HG03460 (cell line): ENCODE measurements around the gene FARP1.
"Not testable (repeated sequence)": the region's sequence is repeated elsewhere in the genome, so short reads cannot be mapped to it uniquely, and the experiment has no call there.

Experiments used
- ATAC-seq: cut with Tn5 transposase; IDR thresholded peaks from one replicate; pipeline ENCODE4 v1.9.1; 2021; ENCODE audit not compliant: unreplicated experiment

Gene FARP1

DNA sequence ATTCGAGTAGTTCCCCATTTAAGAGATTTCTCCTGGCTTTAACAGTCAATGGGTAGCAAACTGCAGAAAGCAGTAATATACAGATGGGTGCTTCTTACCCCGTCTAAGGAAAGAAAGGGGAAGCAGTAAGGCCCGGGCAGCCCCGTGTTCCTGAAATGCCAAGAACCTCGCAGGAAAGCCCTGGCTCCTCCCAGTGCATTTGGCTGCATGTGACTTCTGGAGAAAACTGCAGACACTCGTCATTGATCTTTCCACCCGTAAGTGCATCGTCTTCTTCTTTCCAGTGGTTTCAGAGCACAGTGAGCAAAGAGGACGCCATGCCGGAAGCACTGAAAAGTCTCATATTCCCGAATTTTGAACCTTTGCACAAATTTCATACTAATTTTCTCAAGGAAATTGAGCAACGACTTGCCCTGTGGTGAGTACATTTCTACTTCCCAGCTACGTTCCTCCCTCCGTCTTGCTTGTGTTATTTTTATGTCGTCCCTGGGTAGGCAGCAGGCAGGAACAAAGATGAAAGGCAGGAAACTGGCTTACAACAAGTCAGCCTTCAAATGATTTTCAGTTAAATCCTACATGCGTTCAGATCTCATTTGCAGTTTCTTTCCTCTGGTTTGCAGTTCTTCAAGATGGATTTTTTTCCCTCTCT lies 268.8 kb downstream of the FARP1 start:
- no peak for ATAC-seq

DNA sequence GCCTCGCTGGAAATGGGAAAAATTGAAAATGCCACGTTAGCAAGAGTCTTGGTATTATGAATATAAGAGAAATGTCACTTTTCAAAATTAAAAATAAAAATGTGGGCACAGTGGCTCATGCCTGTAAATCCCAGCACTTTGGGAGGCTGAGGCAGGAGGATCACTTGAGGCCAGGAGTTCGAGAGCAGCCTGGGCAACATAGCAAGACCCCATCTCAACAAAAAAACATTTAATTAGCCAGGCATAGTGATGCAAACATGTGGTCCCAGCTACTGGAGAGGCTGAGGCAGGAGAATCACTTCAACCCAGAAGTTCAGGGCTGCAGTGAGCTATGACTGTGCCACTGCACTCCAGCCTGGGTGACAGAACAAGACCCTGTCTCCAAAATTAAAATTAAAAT lies 270.4 kb downstream of the FARP1 start:
- not testable (repeated sequence) for ATAC-seq

GRCh38 chr13:98413796-98414195 lies 270.9 kb downstream of the FARP1 start:
- no peak for ATAC-seq

- ATAC-seq, result no peak
Observed at GRCh38 chr13:98415326-98416070, 272.6 kb downstream of the FARP1 start.

DNA sequence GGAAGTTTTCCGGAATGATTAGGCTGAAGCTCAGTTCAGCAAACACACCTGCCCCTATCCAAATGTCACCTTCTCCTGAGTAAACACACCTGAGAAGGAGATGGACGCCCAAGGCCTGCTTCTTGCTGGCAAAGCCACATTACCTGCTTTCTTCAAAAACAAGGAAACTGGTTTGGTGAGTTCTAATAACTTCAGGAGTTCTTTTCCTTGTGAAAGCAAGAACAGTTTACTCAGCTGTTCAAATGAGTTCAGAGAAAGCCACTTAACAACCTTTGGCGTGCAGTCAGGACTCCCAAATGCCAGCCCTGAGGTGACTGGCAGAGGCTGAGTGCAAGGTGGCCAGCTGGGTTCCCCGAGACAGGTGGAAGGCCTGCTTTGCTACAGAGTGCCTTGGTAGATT lies 273.5 kb downstream of the FARP1 start:
- no peak for ATAC-seq

- ATAC-seq, result no peak
Observed at GRCh38 chr13:98419786-98420553, 277.1 kb downstream of the FARP1 start.

DNA sequence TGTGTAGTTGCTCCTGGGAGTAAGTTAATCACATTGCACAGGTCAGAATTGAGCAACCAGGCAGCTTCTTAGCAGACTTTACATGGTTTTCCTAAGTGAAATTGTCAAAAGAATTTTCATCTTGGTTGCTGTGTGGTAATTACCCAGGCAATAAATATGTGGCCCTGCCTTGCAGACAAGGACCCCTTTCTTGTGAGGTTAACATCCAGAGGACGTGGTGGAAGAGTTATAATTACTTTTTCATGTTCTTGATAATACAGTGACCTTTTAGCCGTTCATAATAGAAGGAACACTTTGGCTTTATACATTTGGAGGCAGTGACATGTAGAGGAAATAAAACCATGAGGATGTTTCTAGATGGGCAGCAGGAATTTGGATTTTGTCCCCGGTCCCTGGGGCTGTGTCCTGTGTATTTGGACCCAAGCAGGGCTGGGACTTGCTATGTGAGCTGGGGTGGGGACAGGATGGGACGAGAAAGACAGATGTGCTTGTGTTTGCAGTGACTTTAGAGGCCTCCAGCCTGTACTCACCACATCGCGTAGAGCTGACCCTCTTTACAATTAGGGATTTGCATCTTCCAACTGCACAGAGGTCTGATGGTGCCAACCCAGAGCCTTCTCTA lies 277.8 kb downstream of the FARP1 start:
- no peak for ATAC-seq

GRCh38 chr13:98422046-98422445 lies 279.2 kb downstream of the FARP1 start:
- ATAC-seq, result no peak

- no peak for ATAC-seq
Observed at GRCh38 chr13:98423417-98423816, 280.5 kb downstream of the FARP1 start.

GRCh38 chr13:98427331-98427995 lies 284.6 kb downstream of the FARP1 start:
- ATAC-seq, result no peak

GRCh38 chr13:98428256-98428966 lies 285.5 kb downstream of the FARP1 start:
- ATAC-seq, result no peak

GRCh38 chr13:98429081-98429480 lies 286.2 kb downstream of the FARP1 start:
- no peak for ATAC-seq

GRCh38 chr13:98429531-98429930 lies 286.6 kb downstream of the FARP1 start:
- no peak for ATAC-seq

DNA sequence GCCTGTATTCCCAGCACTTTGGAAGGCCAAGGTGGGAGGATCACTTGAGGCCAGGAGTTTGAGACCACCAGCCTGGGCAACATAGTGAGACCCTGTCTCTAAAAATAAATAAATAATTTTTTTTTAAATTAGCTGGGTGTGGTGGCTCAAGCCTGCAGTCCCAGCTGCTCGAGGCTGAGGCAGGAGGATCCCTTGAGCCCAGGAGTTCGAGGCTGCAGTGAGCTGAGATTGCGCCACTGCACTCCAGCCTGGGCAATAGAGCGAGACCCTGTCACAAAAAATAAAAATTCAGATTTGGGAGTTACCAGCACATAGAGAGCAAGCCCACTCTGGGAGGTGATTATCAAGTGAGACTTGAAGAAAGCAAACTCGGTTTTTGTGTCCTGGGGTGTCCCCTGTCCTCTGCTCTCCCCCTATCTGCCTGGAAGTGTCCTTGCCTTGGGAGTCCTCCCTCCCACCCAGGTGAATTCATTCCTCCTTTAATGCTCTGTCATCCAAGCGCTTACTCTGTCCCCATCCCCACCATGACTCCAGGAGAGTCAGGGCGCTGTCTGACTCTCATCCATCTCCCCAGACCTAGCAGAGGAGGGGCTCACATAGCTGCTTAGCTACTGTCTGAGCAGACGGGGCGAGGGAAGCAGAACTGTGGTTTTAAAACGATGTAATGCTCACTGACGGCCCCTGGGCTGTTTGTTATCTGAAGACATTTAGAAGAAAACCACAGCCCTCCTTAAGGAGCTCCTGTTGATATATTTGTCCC lies 287.3 kb downstream of the FARP1 start:
- ATAC-seq, result no peak

DNA sequence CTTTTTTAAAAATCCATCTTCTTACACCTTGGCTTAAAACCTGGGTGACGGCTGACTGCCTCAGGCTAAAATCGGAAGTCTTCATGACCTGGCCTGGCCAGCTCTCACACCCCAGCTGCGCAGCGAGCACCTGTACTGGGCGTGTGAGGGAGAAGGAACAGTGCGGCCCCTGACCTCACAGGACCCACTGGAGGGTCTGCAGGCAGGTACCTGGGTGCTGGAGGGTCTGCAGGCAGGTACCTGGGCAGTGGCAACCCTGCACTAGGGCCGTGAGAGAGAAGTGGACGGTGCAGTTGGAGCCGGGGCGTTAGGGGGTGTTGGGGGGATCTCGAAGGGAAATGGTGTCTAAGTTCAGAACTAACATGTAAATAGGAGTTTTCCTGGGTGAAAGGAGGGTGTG lies 289.7 kb downstream of the FARP1 start:
- ATAC-seq, result no peak

DNA sequence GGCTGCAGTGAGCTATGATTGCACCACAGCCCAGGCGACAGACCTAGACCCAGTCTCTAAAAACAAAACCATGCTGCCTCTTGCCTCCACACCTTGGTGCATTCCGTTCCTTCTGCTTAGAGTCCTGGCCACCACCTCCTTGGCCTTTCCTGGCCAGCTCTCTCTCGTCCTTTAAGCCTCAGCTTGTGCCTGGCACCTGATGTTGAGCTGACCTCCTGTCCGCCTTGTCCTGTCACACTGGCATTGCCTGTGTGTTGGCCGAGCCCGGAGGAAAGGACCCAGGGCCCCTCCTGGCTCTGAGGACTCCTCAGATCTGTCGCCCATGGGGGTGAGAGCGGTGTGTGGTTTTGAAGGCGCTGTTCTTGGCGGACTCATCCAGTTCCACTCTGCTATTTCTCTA lies 290.8 kb downstream of the FARP1 start:
- ATAC-seq, result no peak

- ATAC-seq, result no peak
Observed at GRCh38 chr13:98434060-98434459, 291.2 kb downstream of the FARP1 start.

GRCh38 chr13:98435376-98435775 lies 292.5 kb downstream of the FARP1 start:
- ATAC-seq, result no peak

GRCh38 chr13:98436233-98436910 lies 293.5 kb downstream of the FARP1 start:
- ATAC-seq, result no peak
